Measurements from ENCODE around the gene USP43.
"Not testable (repeated sequence)": the region's sequence is repeated elsewhere in the genome, so short reads cannot be mapped to it uniquely, and the experiment has no call there.

The USP43 gene

DNA sequence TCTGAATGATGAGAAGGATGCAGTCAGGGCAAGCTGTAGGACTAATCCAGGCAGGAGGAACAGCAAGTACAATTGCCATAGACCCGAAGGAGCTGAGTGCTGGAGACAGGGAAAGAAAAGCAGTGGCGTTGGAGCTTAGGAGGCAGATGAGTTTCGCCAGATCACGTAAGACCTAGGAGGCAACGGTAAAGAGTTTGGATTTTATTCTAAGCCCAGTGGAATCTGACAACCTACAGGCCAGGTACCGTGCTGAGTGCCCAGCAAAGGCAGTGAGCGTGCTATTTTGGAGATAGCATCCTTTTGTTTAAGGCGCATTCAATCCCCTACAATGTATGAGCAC lies 1.2 kb downstream of the USP43 start:
- H3K27ac ChIP-seq: peak overlapping the region; percentile 97
- no peak for TF ChIP-seq CTCF (conservative IDR thresholded peaks at IDR 0.05)

DNA sequence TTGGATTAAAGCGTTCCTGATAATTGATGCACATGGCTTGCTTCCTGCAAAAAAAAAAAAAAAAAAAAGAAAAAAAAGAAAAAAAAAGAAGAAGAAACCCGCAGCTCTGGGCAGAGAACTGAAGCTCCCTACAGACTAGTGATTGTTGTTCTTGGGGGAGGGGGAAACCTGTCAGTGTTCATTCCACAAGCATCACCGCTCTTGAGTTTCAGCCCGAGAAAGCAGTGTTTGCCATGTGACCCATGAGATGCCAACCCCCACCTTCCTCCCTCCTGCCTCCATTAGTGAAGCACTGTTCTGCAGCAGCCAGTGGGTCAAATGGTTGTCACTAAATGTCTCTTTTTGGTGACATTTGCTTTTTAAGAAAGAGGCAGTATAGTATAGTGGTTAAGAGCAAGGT lies 1.7 kb downstream of the USP43 start:
- H3K27ac ChIP-seq: peak overlapping the region; percentile 97
- no peak for TF ChIP-seq CTCF (conservative IDR thresholded peaks at IDR 0.05)

- no peak for TF ChIP-seq CTCF (conservative IDR thresholded peaks at IDR 0.05)
Measured at GRCh38 chr17:9648521-9649110, 3.3 kb downstream of the USP43 start.

DNA sequence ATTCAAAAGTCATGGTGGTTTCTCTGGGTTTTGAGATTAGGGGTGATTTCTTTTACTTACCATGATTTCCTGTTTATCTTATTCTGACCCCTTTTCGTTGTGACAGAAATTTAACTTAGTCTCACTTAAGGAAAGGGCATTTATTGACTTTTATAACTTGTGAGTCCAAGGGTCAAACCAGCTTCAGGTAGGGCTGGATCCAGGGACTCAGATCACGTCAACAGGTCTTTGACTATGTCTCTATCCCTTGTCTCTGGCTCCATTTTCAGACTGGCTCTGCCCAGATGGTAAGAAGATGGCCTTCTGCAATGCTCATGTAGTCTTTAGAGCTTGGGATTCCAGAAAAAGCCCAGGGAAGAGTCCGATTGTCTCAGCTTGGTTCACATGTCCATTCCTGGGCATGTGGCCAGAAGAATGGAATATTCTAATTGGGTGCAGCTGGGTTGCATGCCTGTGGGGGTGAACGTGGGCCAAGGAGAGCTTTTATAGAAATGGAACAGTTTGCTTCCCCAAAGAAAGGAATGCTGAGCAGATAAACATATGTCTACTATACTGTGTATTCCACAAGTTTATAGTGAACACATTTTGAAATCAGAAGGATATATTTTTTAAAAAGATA lies 13.4 kb downstream of the USP43 start:
- TF ChIP-seq CTCF (conservative IDR thresholded peaks at IDR 0.05): no peak
- H3K27ac ChIP-seq: no peak overlapping the region

More at GRCh38 chr17:9648521-9649110, 3.3 kb downstream of the USP43 start:
- H3K27ac ChIP-seq: no peak overlapping the region

- H3K27ac ChIP-seq: no peak overlapping the region
- TF ChIP-seq CTCF (conservative IDR thresholded peaks at IDR 0.05): no peak
Measured at GRCh38 chr17:9661027-9661426, 15.7 kb downstream of the USP43 start.

DNA sequence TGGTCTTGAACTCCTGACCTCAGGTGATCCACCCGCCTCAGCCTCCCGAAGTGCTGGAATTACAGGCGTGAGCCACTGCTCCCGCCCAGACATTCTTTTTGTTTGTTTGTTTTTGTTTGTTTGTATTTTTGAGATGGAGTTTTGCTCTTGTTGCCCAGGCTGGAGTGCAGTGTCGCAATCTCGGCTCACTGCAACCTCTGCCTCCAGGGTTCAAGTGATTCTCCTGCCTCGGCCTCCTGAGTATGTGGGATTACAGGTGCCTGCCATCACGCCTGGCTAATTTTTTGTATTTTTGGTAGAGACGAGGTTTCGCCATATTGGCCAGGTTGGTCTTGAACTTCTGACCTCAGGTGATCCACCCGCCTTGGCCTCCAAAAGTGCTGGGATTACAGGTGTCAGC lies 18.2 kb downstream of the USP43 start:
- H3K27ac ChIP-seq: not testable (repeated sequence)

DNA sequence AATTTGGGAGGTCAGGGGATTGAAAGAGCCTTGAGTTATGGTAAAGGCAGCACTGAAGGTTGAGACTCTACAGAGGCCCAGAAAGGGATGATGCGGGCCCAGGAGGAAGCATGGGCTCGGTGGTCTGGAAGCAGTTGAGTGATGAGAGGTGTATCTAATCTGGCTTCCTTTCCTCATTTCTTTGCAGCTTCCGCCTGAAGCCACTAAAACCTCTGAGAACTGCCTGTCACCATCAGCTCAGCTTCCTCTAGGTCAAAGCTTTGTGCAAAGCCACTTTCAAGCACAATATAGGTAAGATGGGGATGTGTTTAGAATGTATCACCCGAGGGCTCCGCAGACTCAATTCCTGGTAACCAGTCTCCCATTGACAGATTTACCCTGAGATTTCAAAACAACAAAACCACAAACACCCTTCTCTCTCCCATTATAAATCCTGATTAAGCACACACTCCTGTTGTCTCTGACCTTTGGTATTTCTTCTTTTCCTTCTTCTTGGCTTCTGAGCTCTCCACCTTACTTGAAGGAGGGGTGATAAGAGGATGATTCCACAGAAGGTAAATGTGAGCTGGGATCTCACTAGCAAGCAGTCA lies 21.2 kb downstream of the USP43 start:
- TF ChIP-seq CTCF (conservative IDR thresholded peaks at IDR 0.05): no peak
- H3K27ac ChIP-seq: no peak overlapping the region

GRCh38 chr17:9668517-9668916 lies 23.2 kb downstream of the USP43 start:
- peak overlapping the region; percentile 61; the same call in 1 of the 2 replicates for H3K27ac ChIP-seq
- no peak for TF ChIP-seq CTCF (conservative IDR thresholded peaks at IDR 0.05)
